ENCODE measurements around the gene SLC2A10.

DNA sequence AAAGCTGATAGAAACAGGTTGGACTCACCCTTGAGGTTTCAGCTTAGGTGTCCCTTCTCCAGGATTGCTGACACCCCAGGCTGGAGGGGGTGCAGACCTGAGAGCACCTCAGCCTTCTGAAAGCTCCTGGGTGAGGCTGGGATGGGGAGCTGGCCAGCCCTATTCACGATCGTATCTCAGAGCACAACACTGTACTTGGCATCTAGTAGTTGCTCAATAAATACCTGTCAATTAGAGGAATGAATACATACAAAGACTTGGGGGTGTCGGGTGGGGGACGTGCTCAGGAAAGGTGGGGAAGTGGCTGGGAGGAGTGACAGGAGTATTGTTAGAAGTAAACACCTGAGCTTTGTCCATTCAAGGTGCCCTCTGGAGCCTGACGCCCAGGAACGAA, 61.7 kb downstream of the SLC2A10 start:
- TF ChIP-seq CTCF (IDR thresholded peaks at IDR 0.05 in 4 of 5, conservative IDR thresholded peaks at IDR 0.05 in 1 of 5) (no peak), POLR2A (IDR thresholded peaks at IDR 0.05) (no peak)
